HEK293 (cell line): ENCODE measurements around the gene FDCSP.
"Not testable (repeated sequence)": the region's sequence is repeated elsewhere in the genome, so short reads cannot be mapped to it uniquely, and the experiment has no call there.

ENCODE experiments used
- CTCF ChIA-PET: fragments of 350-600 bp; formaldehyde crosslinking; extraction: SDS; loops from one replicate; lab custom pipeline; 2021; ENCODE audit warnings: antibody characterized with exemption; lab: Yijun Ruan, JAX
- POLR2A ChIA-PET: fragments of 300-600 bp; formaldehyde crosslinking; extraction: SDS; loops from one replicate; lab custom pipeline; 2020; ENCODE audit warnings: antibody characterized with exemption, inconsistent platforms; lab: Yijun Ruan, JAX
- H3K27ac ChIP-seq: fragments of 200-500 bp; sonication (Bioruptor generic); 2 replicates; pipeline ENCODE4 v1.5.1; 2014; ENCODE audit warnings: low read depth, low read length, control low read depth, inconsistent platforms; ENCODE audit errors: extremely low read depth
- H3K36me3 ChIP-seq, 2 experiments: fragments of 200-500 bp in 1 of 2; sonication (Bioruptor generic) in 1 of 2; 1 replicate in 1 of 2; 2 replicates in 1 of 2; pipeline ENCODE4 v1.5.1; 2014 to 2017; ENCODE audit warnings: inconsistent platforms in 2 of 2, low read length in 2 of 2; ENCODE audit not compliant: control insufficient read depth in 2 of 2, insufficient read depth in 1 of 2
- H3K4me1 ChIP-seq: fragments of 200-500 bp; sonication (Bioruptor generic); 2 replicates; pipeline ENCODE4 v1.5.1; 2014; ENCODE audit warnings: mild to moderate bottlenecking, low read length, inconsistent platforms; ENCODE audit not compliant: control insufficient read depth, insufficient read depth
- H3K4me3 ChIP-seq: 2 replicates; pipeline ENCODE4 v1.5.1; 2011; ENCODE audit warnings: low read depth, mild to moderate bottlenecking, control low read depth, low read length, moderate library complexity
- H3K9me3 ChIP-seq: fragments of 200-500 bp; sonication (Bioruptor generic); 2 replicates; pipeline ENCODE4 v1.5.1; 2014; ENCODE audit warnings: low read depth, low read length, inconsistent platforms; ENCODE audit not compliant: control insufficient read depth, insufficient read depth
- BCL11A ChIP-seq: fragments of 450-650 bp; formaldehyde crosslinking; IDR thresholded peaks from 2 replicates; pipeline ENCODE4 v1.5.1; 2016; ENCODE audit warnings: low read depth, missing biosample characterization, missing genetic modification characterization
- FEZF1 ChIP-seq: fragments of 450-650 bp; formaldehyde crosslinking; IDR thresholded peaks from 2 replicates; pipeline ENCODE4 v1.5.1; 2016; ENCODE audit warnings: missing biosample characterization, missing genetic modification characterization
- IKZF3 ChIP-seq: fragments of 450-650 bp; IDR thresholded peaks from 2 replicates; pipeline ENCODE4 v1.5.0; 2018; ENCODE audit warnings: missing biosample characterization, mild to moderate bottlenecking, missing genetic modification characterization, moderate library complexity
- ZBTB11 ChIP-seq: fragments of 450-650 bp; formaldehyde crosslinking; conservative IDR thresholded peaks from 2 replicates; pipeline ENCODE4 v1.5.1; 2016; ENCODE audit warnings: low read depth, missing biosample characterization, missing genetic modification characterization
- ZBTB26 ChIP-seq: fragments of 450-650 bp; formaldehyde crosslinking; optimal IDR thresholded peaks from 2 replicates; pipeline ENCODE3; 2016; ENCODE audit warnings: missing biosample characterization, mild to moderate bottlenecking, missing genetic modification characterization
- ZNF354C ChIP-seq: fragments of 450-650 bp; formaldehyde crosslinking; IDR thresholded peaks from 2 replicates; pipeline ENCODE4 v1.5.1; 2016; ENCODE audit warnings: missing biosample characterization, missing genetic modification characterization, low read depth, borderline replicate concordance
- ZNF530 ChIP-seq: fragments of 450-650 bp; formaldehyde crosslinking; IDR thresholded peaks from 2 replicates; pipeline ENCODE4 v1.5.1; 2016; ENCODE audit warnings: low read depth, missing biosample characterization, missing genetic modification characterization
- ZNF558 ChIP-seq: fragments of 450-650 bp; formaldehyde crosslinking; IDR thresholded peaks from 2 replicates; pipeline ENCODE4 v1.5.1; 2016; ENCODE audit warnings: missing biosample characterization, missing genetic modification characterization
- ZNF654 ChIP-seq: fragments of 450-650 bp; formaldehyde crosslinking; IDR thresholded peaks from 2 replicates; pipeline ENCODE4 v1.5.1; 2016; ENCODE audit warnings: low read depth, missing biosample characterization, missing genetic modification characterization
- ZNF837 ChIP-seq: fragments of 450-650 bp; formaldehyde crosslinking; IDR thresholded peaks from 2 replicates; pipeline ENCODE4 v1.5.1; 2016; ENCODE audit warnings: missing biosample characterization, missing genetic modification characterization

Gene FDCSP

GRCh38 chr4:70203601-70204000 lies 22.3 kb upstream of the FDCSP start (continued):
- no peak for TF ChIP-seq ZNF354C

GRCh38 chr4:70212752-70213151 lies 13.2 kb upstream of the FDCSP start:
- H3K36me3 ChIP-seq, H3K27ac ChIP-seq, CTCF ChIA-PET, H3K9me3 ChIP-seq, H3K4me1 ChIP-seq, H3K4me3 ChIP-seq, POLR2A ChIA-PET: not testable (repeated sequence)

- H3K4me3 ChIP-seq, H3K9me3 ChIP-seq, POLR2A ChIA-PET, H3K36me3 ChIP-seq, CTCF ChIA-PET, H3K27ac ChIP-seq, H3K4me1 ChIP-seq: not testable (repeated sequence)
Observed at GRCh38 chr4:70216109-70216508, 9.8 kb upstream of the FDCSP start.

GRCh38 chr4:70216550-70216949 lies 9.4 kb upstream of the FDCSP start:
- POLR2A ChIA-PET, H3K27ac ChIP-seq, H3K9me3 ChIP-seq, H3K36me3 ChIP-seq, CTCF ChIA-PET, H3K4me1 ChIP-seq, H3K4me3 ChIP-seq: not testable (repeated sequence)

GRCh38 chr4:70221389-70221788 lies 4.5 kb upstream of the FDCSP start:
- H3K36me3 ChIP-seq, H3K27ac ChIP-seq, H3K4me1 ChIP-seq, H3K9me3 ChIP-seq, H3K4me3 ChIP-seq, POLR2A ChIA-PET, CTCF ChIA-PET: not testable (repeated sequence)

- H3K9me3 ChIP-seq, H3K4me1 ChIP-seq, H3K4me3 ChIP-seq, CTCF ChIA-PET, H3K36me3 ChIP-seq, H3K27ac ChIP-seq, POLR2A ChIA-PET: not testable (repeated sequence)
Observed at GRCh38 chr4:70221818-70222217, 4.1 kb upstream of the FDCSP start.

- Histone ChIP-seq H3K4me3 (no peak overlapping the region), H3K36me3 (no peaks in the 10 kb centered on the region), H3K4me1 (no peaks in the 10 kb centered on the region), H3K27ac (no peak overlapping the region), H3K9me3 (no peaks in the 10 kb centered on the region)
- CTCF ChIA-PET: no interaction called here
- TF ChIP-seq ZBTB26 (tag by site-specific recombination): no peak
- POLR2A ChIA-PET: no interaction called here
Observed at GRCh38 chr4:70236125-70236524, 10.2 kb downstream of the FDCSP start.

GRCh38 chr4:70239131-70239883 lies 13.4 kb downstream of the FDCSP start:
- Histone ChIP-seq H3K4me3 (no peak overlapping the region), H3K9me3 (no peaks in the 10 kb centered on the region), H3K36me3 (no peaks in the 10 kb centered on the region), H3K27ac (no peak overlapping the region), H3K4me1 (no peaks in the 10 kb centered on the region)
- CTCF ChIA-PET: interaction anchor here (0.7 kb wide), 1 partner anchor 313 kb away, joined by 4 read pairs; no protein-coding TSS in a partner anchor
- POLR2A ChIA-PET: no interaction called here
- TF ChIP-seq ZNF837 (tag by site-specific recombination): no peak
- TF ChIP-seq ZNF530 (tag by site-specific recombination): no peak
- TF ChIP-seq ZBTB11: no peak
- no peak for TF ChIP-seq ZNF354C
- no peak for TF ChIP-seq ZNF558 (tag by site-specific recombination)
- TF ChIP-seq BCL11A (tag by site-specific recombination): no peak
- TF ChIP-seq FEZF1: no peak
- no peak for TF ChIP-seq IKZF3 (tag by site-specific recombination)
- no peak for TF ChIP-seq ZNF654 (tag by site-specific recombination)
